Measurements from ENCODE around the gene KCNJ18.
"Not testable (repeated sequence)": the region's sequence is repeated elsewhere in the genome, so short reads cannot be mapped to it uniquely, and the experiment has no call there.

GRCh38 chr17:21748686-21749085 lies 56.4 kb downstream of the KCNJ18 start:
- not testable (repeated sequence) for TF ChIP-seq POLR2A (IDR thresholded peaks at IDR 0.05; ENCODE audit: low read depth, low read length); POLR2AphosphoS5 (IDR thresholded peaks at IDR 0.05; ENCODE audit: low read depth, low read length); SPI1 (IDR thresholded peaks at IDR 0.05; ENCODE audit: low read depth, low read length); PAX5 (IDR thresholded peaks at IDR 0.05; ENCODE audit: insufficient read depth, low read length, severe bottlenecking); TAF1 (IDR thresholded peaks at IDR 0.05; ENCODE audit: low read depth, low read length)
